Gastrocnemius medialis (tissue), 4 donors: ENCODE measurements around the gene SLC10A7. TPM values are rescaled to one million over a fixed set of nuclear protein-coding genes. Genes with fewer than 3 reads are reported as not detected.

Experiments used
- ATAC-seq, 2 donors: fragments of 150-250 bp; one replicate each; pipeline ENCODE4 v1.9.1; 2016
- DNase-seq, 2 donors: peaks; one replicate each; pipeline ENCODE4 v3.0.0-alpha.2; 2019
- H3K27ac ChIP-seq, 4 donors: fragments of 200-600 bp; sonication (generic); 1 replicate in 1 of 4; 2 replicates in 3 of 4; pipeline ENCODE4 v1.5.1; 2016 to 2018; ENCODE audit warnings: mild to moderate bottlenecking in 2 of 4, moderate library complexity in 1 of 4
- H3K27me3 ChIP-seq, 3 donors: fragments of 200-600 bp; sonication (generic) in 2 of 3; 1 replicate in 1 of 3; 2 replicates in 2 of 3; pipeline versions ENCODE4 v1.5.1 to v1.6.0; 2016 to 2019; ENCODE audit warnings: mild to moderate bottlenecking in 1 of 3, moderate library complexity in 1 of 3
- H3K36me3 ChIP-seq, 2 donors: fragments of 200-600 bp; sonication (generic) in 1 of 2; one replicate each; pipeline ENCODE4 v1.5.1; 2017 to 2018
- H3K4me1 ChIP-seq, 2 donors: fragments of 200-600 bp; sonication (generic) in 1 of 2; one replicate each; pipeline ENCODE4 v1.5.1; 2016 to 2017; ENCODE audit warnings: mild to moderate bottlenecking in 2 of 2
- H3K4me3 ChIP-seq, 4 donors: fragments of 200-600 bp; sonication (generic) in 3 of 4; 1 replicate in 1 of 4; 2 replicates in 3 of 4; pipeline ENCODE4 v1.5.1; 2016 to 2019; ENCODE audit warnings: mild to moderate bottlenecking in 2 of 4
- H3K9me3 ChIP-seq, 3 donors: fragments of 200-600 bp; sonication (generic) in 2 of 3; 1 replicate in 1 of 3; 2 replicates in 2 of 3; pipeline ENCODE4 v1.5.1; 2016 to 2019
- CTCF ChIP-seq, 5 experiments: fragments of 450-650 bp in 3 of 5; fragments of 200-600 bp in 2 of 5; sonication (generic) in 2 of 5; IDR thresholded peaks in 4 of 5; conservative IDR thresholded peaks in 1 of 5; 1 replicate in 4 of 5; 2 replicates in 1 of 5; pipeline ENCODE4 v1.5.1; 2016 to 2019; ENCODE audit warnings: antibody characterized with exemption in 5 of 5, mild to moderate bottlenecking in 3 of 5, moderate library complexity in 3 of 5
- POLR2A ChIP-seq, 2 donors: fragments of 450-650 bp; IDR thresholded peaks; one replicate each; pipeline ENCODE4 v1.6.1; 2017; ENCODE audit warnings: antibody characterized with exemption in 2 of 2, mild to moderate bottlenecking in 2 of 2, moderate library complexity in 2 of 2
- in situ Hi-C, 4 donors: fragments of 200-750 bp; cut with MboI; loops; one replicate each; pipeline versions ENCODE4 v1.15.0 to v1.8.0; 2017; ENCODE audit warnings: low sequenced_read_pairs in 4 of 4
- intact Hi-C: fragments of 100-400 bp; cut with DNase I; formaldehyde crosslinking; loops from one replicate; pipeline ENCODE4 v1.15.1; 2023; ENCODE audit warnings: low total_unique reads
- total RNA-seq, 4 donors: library from RNA; depleted of rRNA; stranded (reverse); fragments of >200 nt; gene quantifications; one replicate each; pipeline versions ENCODE4 v1.1.0 to v1.2.3, GENCODE V29; 2016

Gene SLC10A7
- total RNA-seq, 4 donors from 2014 or later = 2.1 to 6.0 (median 2.3) TPM

GRCh38 chr4:146318894-146319293 is 202.8 kb downstream of the SLC10A7 start:
- H3K36me3 ChIP-seq = no peaks in the 10 kb centered on the region
- ATAC-seq = no peak
- H3K4me3 ChIP-seq = no peak overlapping the region
- no peak overlapping the region for H3K27ac ChIP-seq
- H3K9me3 ChIP-seq = no peaks in the 10 kb centered on the region
- intact Hi-C loops (no loop called here), in situ Hi-C loops (no loop called here)
- TF ChIP-seq CTCF (IDR thresholded peaks at IDR 0.05 in 4 of 5, conservative IDR thresholded peaks at IDR 0.05 in 1 of 5) = no peak
- no peak for TF ChIP-seq POLR2A (IDR thresholded peaks at IDR 0.05)
- no peaks in the 10 kb centered on the region for H3K27me3 ChIP-seq
- no peak for DNase-seq
- H3K4me1 ChIP-seq = no peaks in the 10 kb centered on the region

GRCh38 chr4:146317783-146318182 is 204.0 kb downstream of the SLC10A7 start:
- ATAC-seq (no peak), DNase-seq (no peak)
- in situ Hi-C loops = no loop called here
- intact Hi-C loops = no loop called here
- no peaks in the 10 kb centered on the region for H3K9me3 ChIP-seq
- H3K27ac ChIP-seq = no peak overlapping the region
- TF ChIP-seq CTCF (IDR thresholded peaks at IDR 0.05 in 4 of 5, conservative IDR thresholded peaks at IDR 0.05 in 1 of 5) = no peak
- no peak for TF ChIP-seq POLR2A (IDR thresholded peaks at IDR 0.05)
- H3K4me1 ChIP-seq = no peaks in the 10 kb centered on the region
- no peaks in the 10 kb centered on the region for H3K27me3 ChIP-seq
- H3K36me3 ChIP-seq = no peaks in the 10 kb centered on the region
- H3K4me3 ChIP-seq = no peak overlapping the region

GRCh38 chr4:146315184-146315583 is 206.6 kb downstream of the SLC10A7 start:
- no peak for TF ChIP-seq CTCF (IDR thresholded peaks at IDR 0.05 in 4 of 5, conservative IDR thresholded peaks at IDR 0.05 in 1 of 5)
- TF ChIP-seq POLR2A (IDR thresholded peaks at IDR 0.05) = no peak
- no peak overlapping the region for H3K4me3 ChIP-seq
- no peaks in the 10 kb centered on the region for H3K27me3 ChIP-seq
- no peaks in the 10 kb centered on the region for H3K9me3 ChIP-seq
- no peak overlapping the region for H3K27ac ChIP-seq
- no peak for DNase-seq
- in situ Hi-C loops (no loop called here), intact Hi-C loops (no loop called here)
- ATAC-seq = no peak
- no peaks in the 10 kb centered on the region for H3K4me1 ChIP-seq
- H3K36me3 ChIP-seq = no peaks in the 10 kb centered on the region

GRCh38 chr4:146311238-146311970 is 210.3 kb downstream of the SLC10A7 start:
- TF ChIP-seq POLR2A (IDR thresholded peaks at IDR 0.05) (no peak), CTCF (IDR thresholded peaks at IDR 0.05 in 4 of 5, conservative IDR thresholded peaks at IDR 0.05 in 1 of 5) (no peak)
- H3K36me3 ChIP-seq = no peaks in the 10 kb centered on the region
- no peak for DNase-seq
- H3K27me3 ChIP-seq = no peaks in the 10 kb centered on the region
- H3K27ac ChIP-seq = no peak overlapping the region
- intact Hi-C loops = no loop called here
- no peaks in the 10 kb centered on the region for H3K4me1 ChIP-seq
- ATAC-seq = no peak
- H3K9me3 ChIP-seq = no peaks in the 10 kb centered on the region
- no peak overlapping the region for H3K4me3 ChIP-seq
- in situ Hi-C loops = no loop called here
